Brain pericyte (primary cell): ENCODE data around the gene U2SURP.

ENCODE experiments used
- DNase-seq: peaks from one replicate; pipeline ENCODE4 v3.0.0-alpha.2; 2012; ENCODE audit warnings: low read depth, low spot score

The U2SURP gene

GRCh38 chr3:143101792-143102381 lies 100.5 kb downstream of the U2SURP start:
- DNase-seq: no peak

GRCh38 chr3:143103652-143104051 lies 102.3 kb downstream of the U2SURP start:
- no peak for DNase-seq

- no peak for DNase-seq
Measured at GRCh38 chr3:143105170-143105569, 103.8 kb downstream of the U2SURP start.

DNA sequence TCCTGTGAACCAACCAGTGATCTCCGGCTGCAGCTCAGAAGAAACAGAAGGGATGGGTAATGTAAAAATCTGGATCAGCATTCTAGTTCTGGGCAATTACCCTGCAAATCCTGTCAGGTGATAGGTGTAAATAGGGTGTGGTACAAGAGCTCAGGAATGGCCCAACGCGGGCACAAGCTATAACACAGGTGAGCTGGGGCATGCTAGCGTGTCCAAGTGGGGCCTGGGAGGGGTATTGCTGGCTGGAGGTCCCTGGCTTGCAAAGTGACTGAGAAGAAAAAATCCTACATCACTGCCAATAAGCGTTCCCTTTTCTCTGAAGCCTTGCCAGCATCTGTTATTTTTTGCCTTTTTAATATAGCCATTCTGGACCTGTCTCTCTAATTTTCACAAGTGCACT lies 108.5 kb downstream of the U2SURP start:
- no peak for DNase-seq
